Measurements from ENCODE around the gene CEBPZOS. TPM values are rescaled to one million over a fixed set of nuclear protein-coding genes. Genes with fewer than 3 reads are reported as not detected.
"Not testable (repeated sequence)": the region's sequence is repeated elsewhere in the genome, so short reads cannot be mapped to it uniquely, and the experiment has no call there.

The CEBPZOS gene
- total RNA-seq, 2 experiments from 2014 or later, result 23.4 to 24.6 TPM

DNA sequence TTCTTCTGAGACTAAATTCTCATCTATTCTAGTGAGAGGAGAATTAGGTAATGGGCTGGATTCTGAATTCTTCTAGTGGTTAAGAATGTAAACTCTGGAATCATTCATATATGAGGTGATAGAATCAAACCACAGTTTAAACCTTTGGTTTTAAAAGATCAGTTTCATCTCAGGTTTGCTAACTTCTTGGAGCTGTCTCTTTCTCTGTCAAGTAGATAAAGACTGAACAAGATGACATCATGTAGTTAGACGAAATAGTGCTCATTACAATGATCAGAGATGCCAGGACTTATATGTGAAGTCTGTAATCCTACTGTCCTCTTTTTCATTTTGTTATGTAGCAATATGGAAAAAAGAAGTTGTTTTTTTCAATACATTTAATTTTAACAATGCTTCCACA lies 4.9 kb downstream of the CEBPZOS start:
- no peak overlapping the region for H3K4me3 Mint-ChIP-seq
- POLR2A ChIA-PET, result interaction anchor here (0.6 kb wide), 1 partner anchor 682 kb away, joined by 4 read pairs; no protein-coding TSS in a partner anchor
- peaks cover 67% of the 10 kb centered on the region for H3K36me3 Mint-ChIP-seq (ENCODE audit: low read depth)
- peaks cover 48% of the 10 kb centered on the region for H3K4me1 Mint-ChIP-seq (ENCODE audit: low read depth)
- DNase-seq, result no peak
- no peaks in the 10 kb centered on the region for H3K27me3 Mint-ChIP-seq
- no peaks in the 10 kb centered on the region for H3K9me3 Mint-ChIP-seq
- no peak for ATAC-seq (ENCODE audit: poor library complexity)
- Histone ChIP-seq H3K4me3 (ENCODE audit: low read length) (no peak overlapping the region), H3K27ac (ENCODE audit: low read depth in 1 of 2, low read length in 2 of 2) (no peak overlapping the region), H3K36me3 (ENCODE audit: insufficient read depth, low read length) (peaks cover 55% of the 10 kb centered on the region), H3K27me3 (ENCODE audit: control insufficient read depth in 1 of 2, insufficient read depth in 2 of 2, low read length in 2 of 2) (no peaks in the 10 kb centered on the region), H3K9me3 (ENCODE audit: control insufficient read depth in 1 of 2, insufficient read depth in 1 of 2, low read length in 2 of 2) (peaks cover 6 to 7% of the 10 kb centered on the region in 2 experiments), H3K4me1 (ENCODE audit: insufficient read depth, low read length) (peaks cover 28% of the 10 kb centered on the region)
- intact Hi-C loops (cut with DNase I, micrococcal nuclease), result loop anchor here in 1 of 2 experiments (5.0 kb wide), 1 partner anchor 44 kb away; the partner anchor contains the start of gene EIF2AK2
- H3K27ac Mint-ChIP-seq, result peak overlapping the region; percentile 42
- TF ChIP-seq, protein P1, sequence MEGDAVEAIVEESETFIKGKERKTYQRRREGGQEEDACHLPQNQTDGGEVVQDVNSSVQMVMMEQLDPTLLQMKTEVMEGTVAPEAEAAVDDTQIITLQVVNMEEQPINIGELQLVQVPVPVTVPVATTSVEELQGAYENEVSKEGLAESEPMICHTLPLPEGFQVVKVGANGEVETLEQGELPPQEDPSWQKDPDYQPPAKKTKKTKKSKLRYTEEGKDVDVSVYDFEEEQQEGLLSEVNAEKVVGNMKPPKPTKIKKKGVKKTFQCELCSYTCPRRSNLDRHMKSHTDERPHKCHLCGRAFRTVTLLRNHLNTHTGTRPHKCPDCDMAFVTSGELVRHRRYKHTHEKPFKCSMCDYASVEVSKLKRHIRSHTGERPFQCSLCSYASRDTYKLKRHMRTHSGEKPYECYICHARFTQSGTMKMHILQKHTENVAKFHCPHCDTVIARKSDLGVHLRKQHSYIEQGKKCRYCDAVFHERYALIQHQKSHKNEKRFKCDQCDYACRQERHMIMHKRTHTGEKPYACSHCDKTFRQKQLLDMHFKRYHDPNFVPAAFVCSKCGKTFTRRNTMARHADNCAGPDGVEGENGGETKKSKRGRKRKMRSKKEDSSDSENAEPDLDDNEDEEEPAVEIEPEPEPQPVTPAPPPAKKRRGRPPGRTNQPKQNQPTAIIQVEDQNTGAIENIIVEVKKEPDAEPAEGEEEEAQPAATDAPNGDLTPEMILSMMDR (IDR thresholded peaks at IDR 0.05), result no peak
- CTCF ChIA-PET, result interaction anchor here (1.2 kb wide), 1 partner anchor 30 kb away, joined by 5 read pairs; the partner anchor contains the start of genes CEBPZ and NDUFAF7

DNA sequence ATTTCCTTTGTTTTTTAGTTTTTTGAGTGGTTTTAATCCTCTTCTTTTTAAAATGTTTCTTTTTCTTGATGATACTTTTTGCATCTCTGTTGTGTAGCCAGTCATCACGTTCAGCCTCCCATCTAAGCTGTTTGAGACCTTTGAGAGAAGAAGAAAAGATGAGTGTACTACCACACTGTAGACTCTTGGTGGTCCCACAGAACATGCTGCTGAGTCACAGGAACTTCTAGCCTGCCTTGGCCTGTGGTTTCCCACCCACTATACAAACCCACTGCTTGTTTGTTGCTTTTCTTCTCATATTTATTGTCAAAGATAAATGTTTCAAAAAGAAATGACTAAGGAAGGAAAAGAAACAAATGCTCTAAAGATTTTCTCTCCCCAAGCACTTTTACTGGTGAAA lies 5.5 kb downstream of the CEBPZOS start:
- no peak for ATAC-seq (ENCODE audit: poor library complexity)
- ChIA-PET POLR2A (interaction anchor here (0.6 kb wide), 1 partner anchor 681 kb away, joined by 4 read pairs; no protein-coding TSS in a partner anchor), CTCF (interaction anchor here (0.8 to 1.2 kb wide), 3 partner anchors 19 to 34 kb away, joined by 3 to 5 read pairs (median 5); partner anchors contain the start of genes CEBPZ and NDUFAF7)
- peaks cover 61% of the 10 kb centered on the region for H3K36me3 ChIP-seq (ENCODE audit: insufficient read depth, low read length)
- Mint-ChIP-seq H3K9me3 (peaks cover 2% of the 10 kb centered on the region), H3K27me3 (no peaks in the 10 kb centered on the region), H3K36me3 (ENCODE audit: low read depth) (peaks cover 68% of the 10 kb centered on the region), H3K4me1 (ENCODE audit: low read depth) (peaks cover 48% of the 10 kb centered on the region), H3K4me3 (no peak overlapping the region), H3K27ac (peak overlapping the region; percentile 42)
- TF ChIP-seq, protein P1 (IDR thresholded peaks at IDR 0.05), result no peak
- peaks cover 8 to 9% of the 10 kb centered on the region in 2 experiments for H3K9me3 ChIP-seq (ENCODE audit: control insufficient read depth in 1 of 2, insufficient read depth in 1 of 2, low read length in 2 of 2)
- DNase-seq, result peak in 1 of 14 experiments; percentile 32
- no peak overlapping the region for H3K4me3 ChIP-seq (ENCODE audit: low read length)
- no peak overlapping the region for H3K27ac ChIP-seq (ENCODE audit: low read depth in 1 of 2, low read length in 2 of 2)
- H3K27me3 ChIP-seq (ENCODE audit: control insufficient read depth in 1 of 2, insufficient read depth in 2 of 2, low read length in 2 of 2), result no peaks in the 10 kb centered on the region
- intact Hi-C loops (cut with DNase I, micrococcal nuclease), result loop anchor here in 1 of 2 experiments (5.0 kb wide), 1 partner anchor 44 kb away; the partner anchor contains the start of gene EIF2AK2
- peaks cover 26% of the 10 kb centered on the region for H3K4me1 ChIP-seq (ENCODE audit: insufficient read depth, low read length)

DNA sequence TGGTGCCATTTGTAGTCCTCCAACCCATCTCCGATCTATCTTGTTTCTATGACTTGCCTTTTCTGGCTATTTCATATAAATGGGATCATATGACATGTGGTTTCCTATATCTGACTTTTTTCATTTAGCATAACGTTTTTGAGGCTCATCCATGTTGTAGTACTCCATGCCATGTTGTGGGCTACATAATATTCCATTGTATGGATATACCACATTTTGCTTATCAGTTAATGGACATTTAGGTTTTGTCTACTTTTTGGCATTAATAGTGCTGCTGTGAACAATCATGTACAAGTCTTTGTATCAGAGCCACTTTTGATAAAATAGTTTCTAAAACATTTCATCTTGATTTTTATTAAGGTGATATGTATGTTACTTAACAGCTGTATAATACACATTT lies 7.4 kb downstream of the CEBPZOS start:
- H3K4me1 ChIP-seq (ENCODE audit: insufficient read depth, low read length), result peaks cover 8% of the 10 kb centered on the region
- DNase-seq (no peak), ATAC-seq (ENCODE audit: poor library complexity) (no peak)
- TF ChIP-seq, protein P1 (IDR thresholded peaks at IDR 0.05), result no peak
- no peak overlapping the region for H3K27ac Mint-ChIP-seq
- H3K9me3 ChIP-seq (ENCODE audit: control insufficient read depth in 1 of 2, insufficient read depth in 1 of 2, low read length in 2 of 2), result peaks cover 9 to 17% of the 10 kb centered on the region in 2 experiments
- peaks cover 19% of the 10 kb centered on the region for H3K9me3 Mint-ChIP-seq
- H3K36me3 ChIP-seq (ENCODE audit: insufficient read depth, low read length), result peaks cover 80% of the 10 kb centered on the region
- no peaks in the 10 kb centered on the region for H3K27me3 ChIP-seq (ENCODE audit: control insufficient read depth in 1 of 2, insufficient read depth in 2 of 2, low read length in 2 of 2)
- intact Hi-C loops (cut with DNase I, micrococcal nuclease), result loop anchor here in 1 of 2 experiments (5.0 kb wide), 1 partner anchor 46 kb away; the partner anchor contains the start of gene EIF2AK2
- H3K27ac ChIP-seq (ENCODE audit: low read depth in 1 of 2, low read length in 2 of 2), result no peak overlapping the region
- ChIA-PET POLR2A (interaction anchor here (0.6 to 1.5 kb wide), 2 partner anchors 28 to 51 kb away, joined by 3 read pairs; partner anchors contain the start of genes CEBPZ and NDUFAF7), CTCF (no interaction called here)
- H3K4me3 Mint-ChIP-seq, result no peak overlapping the region
- peaks cover 88% of the 10 kb centered on the region for H3K36me3 Mint-ChIP-seq (ENCODE audit: low read depth)
- peaks cover 59% of the 10 kb centered on the region for H3K4me1 Mint-ChIP-seq (ENCODE audit: low read depth)
- no peaks in the 10 kb centered on the region for H3K27me3 Mint-ChIP-seq
- no peak overlapping the region for H3K4me3 ChIP-seq (ENCODE audit: low read length)

DNA sequence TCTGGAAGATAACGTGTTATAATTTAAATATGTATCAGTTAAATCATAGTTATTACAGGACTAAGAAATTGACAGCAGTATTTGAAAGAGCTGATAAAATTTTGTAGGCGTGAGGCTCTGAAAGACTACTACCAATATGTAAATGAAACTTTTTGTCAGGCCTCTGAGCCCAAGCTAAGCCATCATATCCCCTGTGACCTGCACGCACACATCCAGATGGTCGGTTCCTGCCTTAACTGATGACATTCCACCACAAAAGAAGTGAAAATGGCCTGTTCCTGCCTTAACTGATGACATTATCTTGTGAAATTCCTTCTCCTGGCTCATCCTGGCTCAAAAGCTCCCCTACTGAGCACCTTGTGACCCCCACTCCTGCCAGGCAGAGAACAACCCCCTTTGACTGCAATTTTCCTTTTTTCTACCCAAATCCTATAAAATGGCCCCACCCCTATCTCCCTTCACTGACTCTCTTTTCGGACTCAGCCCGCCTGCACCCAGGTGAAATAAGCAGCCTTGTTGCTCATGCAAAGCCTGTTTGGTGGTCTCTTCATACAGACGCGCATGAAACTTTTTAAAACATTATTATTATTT lies 8.9 kb downstream of the CEBPZOS start:
- H3K27me3 ChIP-seq (ENCODE audit: control insufficient read depth in 1 of 2, insufficient read depth in 2 of 2, low read length in 2 of 2); H3K4me3 ChIP-seq (ENCODE audit: low read length); DNase-seq; H3K27me3 Mint-ChIP-seq; CTCF ChIA-PET; H3K4me3 Mint-ChIP-seq; intact Hi-C loops (cut with DNase I, micrococcal nuclease); H3K4me1 ChIP-seq (ENCODE audit: insufficient read depth, low read length); H3K27ac ChIP-seq (ENCODE audit: low read depth in 1 of 2, low read length in 2 of 2); ATAC-seq (ENCODE audit: poor library complexity); H3K27ac Mint-ChIP-seq: not testable (repeated sequence)
- Histone ChIP-seq H3K9me3 (ENCODE audit: control insufficient read depth in 1 of 2, insufficient read depth in 1 of 2, low read length in 2 of 2) (peaks cover 9 to 30% of the 10 kb centered on the region in 2 experiments), H3K36me3 (ENCODE audit: insufficient read depth, low read length) (peaks cover 90% of the 10 kb centered on the region)
- Mint-ChIP-seq H3K4me1 (ENCODE audit: low read depth) (peaks cover 50% of the 10 kb centered on the region), H3K36me3 (ENCODE audit: low read depth) (peaks cover 99% of the 10 kb centered on the region), H3K9me3 (peaks cover 31% of the 10 kb centered on the region)
- POLR2A ChIA-PET, result interaction anchor here (0.6 kb wide), 1 partner anchor 96 kb away, joined by 3 read pairs; no protein-coding TSS in a partner anchor

All from CD4-positive, alpha-beta T cell (primary cell).